Heart right ventricle (tissue), 16 donors: ENCODE data around the gene NEB. TPM values are rescaled to one million over a fixed set of nuclear protein-coding genes. Genes with fewer than 3 reads are reported as not detected.
A peak's percentile ranks its signal among the peaks of the same experiment; 100 is the strongest.

ENCODE experiments used
- ATAC-seq, 8 donors: fragments of 200-7000 bp; cut with Tn5 transposase; one replicate each; pipeline ENCODE4 v1.9.1; 2020; ENCODE audit warnings: mild to moderate bottlenecking in 8 of 8, moderate library complexity in 8 of 8, moderate number of reproducible peaks in 1 of 8
- DNase-seq, 2 donors: peaks; one replicate each; pipeline ENCODE4 v3.0.0-alpha.2; 2020
- H3K27ac ChIP-seq, 10 donors: fragments of 200-600 bp; sonication (generic) in 2 of 10; one replicate each; pipeline versions ENCODE4 v1.5.0 to v1.8.0; 2020 to 2022; ENCODE audit warnings: mild to moderate bottlenecking in 3 of 10
- H3K27me3 ChIP-seq, 7 donors: fragments of 200-600 bp; one replicate each; pipeline ENCODE4 v1.8.0; 2021 to 2022; ENCODE audit warnings: mild to moderate bottlenecking in 2 of 7
- H3K36me3 ChIP-seq, 9 donors: fragments of 200-600 bp; sonication (generic) in 1 of 9; one replicate each; pipeline versions ENCODE4 v1.5.0 to v1.8.0; 2020 to 2022; ENCODE audit warnings: mild to moderate bottlenecking in 2 of 9
- H3K4me1 ChIP-seq, 9 donors: fragments of 200-600 bp; sonication (generic) in 1 of 9; one replicate each; pipeline versions ENCODE4 v1.5.0 to v1.8.0; 2020 to 2022; ENCODE audit warnings: mild to moderate bottlenecking in 4 of 9
- H3K4me3 ChIP-seq, 10 donors: fragments of 200-600 bp; sonication (generic) in 2 of 10; one replicate each; pipeline versions ENCODE4 v1.5.0 to v1.8.0; 2020 to 2022; ENCODE audit warnings: mild to moderate bottlenecking in 7 of 10, moderate library complexity in 2 of 10
- H3K9me3 ChIP-seq, 11 donors: fragments of 200-600 bp in 10 of 11; sonication (generic) in 2 of 11; one replicate each; pipeline versions ENCODE4 v1.5.0 to v1.8.0; 2013 to 2022; ENCODE audit warnings: mild to moderate bottlenecking in 2 of 11, control low read depth in 1 of 11, moderate library complexity in 1 of 11
- WGBS, 2 donors: extraction: QIAGEN DNeasy Blood & Tissue Kit; methylation state at CpG; one replicate each; pipeline ENCODE4 v1.1.7; 2013; ENCODE audit warnings: inconsistent platforms in 1 of 2; 5-methylcytosine and 5-hydroxymethylcytosine counted together
- intact Hi-C, 10 donors: fragments of 100-400 bp; cut with DNase I; formaldehyde crosslinking; loops; one replicate each; pipeline versions ENCODE4 v1.11.1 to v1.14.2; 2022
- polyA plus RNA-seq, 2 donors: library from polyadenylated mRNA; stranded (reverse); fragments of 200-250 nt; gene quantifications; one replicate each; pipeline ENCODE4 v1.2.3, GENCODE V29; 2013
- total RNA-seq, 10 donors: library from RNA; stranded (reverse); fragmentation: NEBNext Ultra II Directional in 3 of 10; extraction: Animal tissue kit (Norgen Biotek cat#: 25700) in 3 of 10; gene quantifications; one replicate each; pipeline versions ENCODE4 v1.2.1 to v1.2.4, GENCODE V29; 2021 to 2023
- TF ChIP-seq, protein P1 (sequence below), 9 donors: fragments of 200-600 bp; sonication (generic) in 2 of 9; IDR thresholded peaks; one replicate each; pipeline versions ENCODE4 v1.5.0 to v1.8.0; 2021 to 2022; ENCODE audit warnings: antibody characterized with exemption in 9 of 9, mild to moderate bottlenecking in 5 of 9, moderate library complexity in 1 of 9
- donor health status: Arrhythmogenic right ventricular cardiomyopathy.
- donor health status: ischemic (EF 13 %, LVEDD 7.1; RV severe dilation, severe dysfunction).
- donor health status: healthy with polysubstance abuse.
- donor health status: DM: no; HTN: yes; CAD: no.
- donor health status: DM: no; HTN: no; CAD: no.
- donor health status: ischemic (EF 25% LVEDD 6.9; RV normal size, moderate dysfunction).
- donor health status: ischemic (EF 25% LVEDD 5.7; RV mildly dilated, moderate dysfunction).
- donor health status: healthy.
- donor health status: DM: yes; HTN: yes; CAD: no.
- donor health status: Ischemic cardiomyopathy.
- donor health status: ischemic (EF 35%, LVEDD 5.7; RV mildly dilated, moderate dysfunction).
- donor health status: nonischemic (EF 11% LVEDD 7.7; RV severe dilation, severe dysfunction).
- donor health status: DM: yes; HTN: yes; CAD: no.
- donor health status: PGD.
- donor health status: ischemic (EF 29% LVEDD 5.4; RV normal size, mild dysfunction).
- donor health status: nonischemic (EF 23%, LVEDD 6.1; RV moderate dilation, normal function).

Gene NEB
- total and polyA plus RNA-seq, 12 donors: 0.32 to 19.4 (median 3.8) TPM

DNA sequence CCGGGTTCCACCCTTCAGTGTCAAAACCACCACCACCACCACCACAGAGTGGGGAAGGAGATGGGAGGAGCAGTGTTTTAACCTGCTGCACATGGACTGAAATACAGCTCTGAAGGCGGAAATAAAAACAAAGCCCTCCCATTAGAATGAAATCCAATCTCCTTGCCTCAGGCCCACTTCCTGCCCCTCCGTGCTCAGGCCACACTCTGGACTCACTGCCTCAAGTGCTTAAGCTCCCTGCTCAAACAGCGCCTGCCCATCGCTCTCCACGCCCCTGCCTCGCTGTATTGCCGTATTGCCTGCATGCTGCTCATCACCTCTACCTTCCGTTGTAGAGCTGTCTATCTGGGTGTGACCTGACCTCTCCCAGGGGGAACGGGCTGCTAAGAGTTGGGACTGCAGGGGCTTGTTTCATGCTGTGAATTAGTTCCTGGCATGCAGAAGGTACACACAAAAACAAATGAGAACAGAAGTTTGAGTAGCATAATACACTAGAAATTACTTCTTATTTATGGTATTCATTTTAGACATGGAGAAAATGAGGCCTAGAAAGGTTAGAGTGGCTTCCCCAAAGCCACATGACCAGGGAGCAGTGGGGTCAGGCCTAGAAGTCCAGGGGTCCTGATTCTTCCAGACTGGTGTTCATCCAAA is 31.6 kb upstream of the NEB start:
- 73 to 76% methylated on average over 10 of the region's 10 CpGs for WGBS, 2 donors

DNA sequence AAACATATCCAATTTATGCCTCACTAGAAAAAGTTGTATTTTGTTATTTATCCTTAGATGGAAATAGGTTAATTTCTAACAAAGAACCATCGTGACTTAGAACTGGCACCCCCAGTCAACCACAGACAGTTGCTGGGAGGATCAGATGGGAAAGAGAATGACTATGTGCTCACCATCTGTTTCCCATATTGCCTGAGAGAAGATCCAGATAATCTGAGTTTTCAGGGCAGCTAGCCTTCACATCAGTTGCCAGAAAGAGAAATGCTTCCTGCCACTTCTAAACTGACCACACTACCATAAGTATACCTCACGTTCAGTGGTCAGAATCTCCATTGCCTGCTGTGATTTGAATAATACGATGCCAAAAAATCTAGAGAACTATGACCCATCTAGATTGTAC is 28.4 kb upstream of the NEB start:
- DNase-seq: no peak
- peaks cover 0 to 6% (median 0%) of the 10 kb centered on the region in 9 donors for H3K36me3 ChIP-seq
- 53 to 55% methylated on average over 3 of the region's 3 CpGs for WGBS, 2 donors
- no peaks in the 10 kb centered on the region for H3K9me3 ChIP-seq
- intact Hi-C loops: no loop called here
- TF ChIP-seq, protein P1, sequence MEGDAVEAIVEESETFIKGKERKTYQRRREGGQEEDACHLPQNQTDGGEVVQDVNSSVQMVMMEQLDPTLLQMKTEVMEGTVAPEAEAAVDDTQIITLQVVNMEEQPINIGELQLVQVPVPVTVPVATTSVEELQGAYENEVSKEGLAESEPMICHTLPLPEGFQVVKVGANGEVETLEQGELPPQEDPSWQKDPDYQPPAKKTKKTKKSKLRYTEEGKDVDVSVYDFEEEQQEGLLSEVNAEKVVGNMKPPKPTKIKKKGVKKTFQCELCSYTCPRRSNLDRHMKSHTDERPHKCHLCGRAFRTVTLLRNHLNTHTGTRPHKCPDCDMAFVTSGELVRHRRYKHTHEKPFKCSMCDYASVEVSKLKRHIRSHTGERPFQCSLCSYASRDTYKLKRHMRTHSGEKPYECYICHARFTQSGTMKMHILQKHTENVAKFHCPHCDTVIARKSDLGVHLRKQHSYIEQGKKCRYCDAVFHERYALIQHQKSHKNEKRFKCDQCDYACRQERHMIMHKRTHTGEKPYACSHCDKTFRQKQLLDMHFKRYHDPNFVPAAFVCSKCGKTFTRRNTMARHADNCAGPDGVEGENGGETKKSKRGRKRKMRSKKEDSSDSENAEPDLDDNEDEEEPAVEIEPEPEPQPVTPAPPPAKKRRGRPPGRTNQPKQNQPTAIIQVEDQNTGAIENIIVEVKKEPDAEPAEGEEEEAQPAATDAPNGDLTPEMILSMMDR (IDR thresholded peaks at IDR 0.05): no peak
- no peak for ATAC-seq
- peaks cover 0 to 35% (median 6%) of the 10 kb centered on the region in 9 donors for H3K4me1 ChIP-seq
- H3K27ac ChIP-seq: no peak overlapping the region
- H3K4me3 ChIP-seq: no peak overlapping the region
- H3K27me3 ChIP-seq: no peaks in the 10 kb centered on the region

More for the DNA sequence above, 31.6 kb upstream of the NEB start:
- Histone ChIP-seq H3K9me3 (peaks cover 0 to 3% (median 0%) of the 10 kb centered on the region in 11 donors), H3K4me3 (no peak overlapping the region), H3K27ac (peak overlapping the region in 1 of 10 donors; percentile 21), H3K36me3 (peaks cover 0 to 6% (median 0%) of the 10 kb centered on the region in 9 donors), H3K4me1 (peaks cover 0 to 30% (median 5%) of the 10 kb centered on the region in 9 donors), H3K27me3 (no peaks in the 10 kb centered on the region)
- ATAC-seq (peak in 5 of 8 donors; percentile 19 to 53 (median 31)), DNase-seq (no peak)
- TF ChIP-seq, protein P1 (IDR thresholded peaks at IDR 0.05): no peak
- intact Hi-C loops: no loop called here

DNA sequence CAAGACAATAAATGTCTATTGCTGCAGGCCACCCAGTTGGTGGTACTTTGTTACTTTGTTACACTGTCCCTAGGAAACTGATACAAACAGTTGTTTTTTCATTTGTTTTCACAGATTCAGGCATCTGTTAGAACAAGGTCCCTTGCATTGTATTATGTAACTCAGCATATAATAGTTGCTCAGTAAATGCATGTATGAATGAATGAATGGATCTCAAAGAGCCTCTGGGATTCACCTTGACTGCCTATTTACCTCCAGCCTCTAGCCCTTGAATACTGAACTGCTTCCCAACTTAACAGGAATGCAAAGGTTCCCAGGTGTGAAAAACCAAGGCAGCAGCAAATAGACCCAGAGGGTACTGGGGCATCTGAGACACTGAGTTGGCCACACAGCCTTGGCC is 27.4 kb upstream of the NEB start:
- TF ChIP-seq, protein P1 (IDR thresholded peaks at IDR 0.05): no peak
- H3K27me3 ChIP-seq: no peaks in the 10 kb centered on the region
- intact Hi-C loops: no loop called here
- DNase-seq (no peak), ATAC-seq (no peak)
- peaks cover 0 to 2% (median 0%) of the 10 kb centered on the region in 9 donors for H3K36me3 ChIP-seq
- no peak overlapping the region for H3K4me3 ChIP-seq
- no peak overlapping the region for H3K27ac ChIP-seq
- no peaks in the 10 kb centered on the region for H3K9me3 ChIP-seq
- peaks cover 0 to 34% (median 8%) of the 10 kb centered on the region in 9 donors for H3K4me1 ChIP-seq

DNA sequence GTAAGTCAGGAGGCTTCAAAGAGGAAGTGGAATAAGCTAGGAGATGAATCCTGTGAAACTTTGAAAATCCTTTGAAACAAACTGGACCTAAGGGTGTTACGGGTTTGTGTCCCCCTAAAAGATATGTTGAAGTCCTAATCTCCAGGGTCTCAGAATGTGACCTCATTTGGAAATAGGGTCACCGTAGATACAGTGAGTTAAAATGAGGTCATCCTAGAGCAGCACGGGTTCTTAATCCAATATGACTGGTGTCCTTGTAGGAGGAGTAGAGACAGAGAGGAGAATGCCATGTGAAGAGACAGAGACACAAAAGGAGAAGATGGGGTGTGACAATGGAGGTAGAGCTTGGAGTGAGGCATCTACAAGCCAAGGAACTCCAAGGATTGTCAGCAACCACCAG is 26.9 kb upstream of the NEB start:
- TF ChIP-seq, protein P1 (IDR thresholded peaks at IDR 0.05): no peak
- no peak overlapping the region for H3K27ac ChIP-seq

More for the DNA sequence above, 26.9 kb upstream of the NEB start:
- Histone ChIP-seq H3K9me3 (no peaks in the 10 kb centered on the region), H3K4me1 (peaks cover 0 to 34% (median 11%) of the 10 kb centered on the region in 9 donors), H3K27me3 (no peaks in the 10 kb centered on the region), H3K36me3 (no peaks in the 10 kb centered on the region), H3K4me3 (no peak overlapping the region)
- WGBS, 2 donors: 81 to 86% methylated on average over 3 of the region's 3 CpGs
- DNase-seq (no peak), ATAC-seq (no peak)
- intact Hi-C loops: no loop called here
